ENCODE data around the gene CHFR.

DNA sequence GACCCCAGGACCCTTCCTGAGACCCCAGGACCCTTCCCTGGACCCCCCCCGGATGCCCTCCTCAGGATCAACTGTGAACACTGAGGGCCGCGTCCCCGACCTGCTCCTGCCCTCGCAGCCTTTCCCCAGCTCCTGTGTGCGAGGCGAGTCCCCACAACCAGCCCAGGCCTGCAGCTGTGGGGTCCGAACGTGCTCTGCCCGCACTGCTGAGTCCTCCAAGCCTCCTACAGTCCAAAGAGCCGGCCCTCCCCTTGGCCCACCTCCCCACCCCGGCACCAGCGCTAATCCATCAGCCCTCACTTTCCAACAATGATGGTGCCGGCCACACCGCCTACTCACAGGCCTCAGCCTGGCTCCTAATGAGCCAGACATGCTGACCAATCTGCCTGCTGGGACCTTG lies 99.5 kb downstream of the CHFR start:
- TF ChIP-seq, protein P1, sequence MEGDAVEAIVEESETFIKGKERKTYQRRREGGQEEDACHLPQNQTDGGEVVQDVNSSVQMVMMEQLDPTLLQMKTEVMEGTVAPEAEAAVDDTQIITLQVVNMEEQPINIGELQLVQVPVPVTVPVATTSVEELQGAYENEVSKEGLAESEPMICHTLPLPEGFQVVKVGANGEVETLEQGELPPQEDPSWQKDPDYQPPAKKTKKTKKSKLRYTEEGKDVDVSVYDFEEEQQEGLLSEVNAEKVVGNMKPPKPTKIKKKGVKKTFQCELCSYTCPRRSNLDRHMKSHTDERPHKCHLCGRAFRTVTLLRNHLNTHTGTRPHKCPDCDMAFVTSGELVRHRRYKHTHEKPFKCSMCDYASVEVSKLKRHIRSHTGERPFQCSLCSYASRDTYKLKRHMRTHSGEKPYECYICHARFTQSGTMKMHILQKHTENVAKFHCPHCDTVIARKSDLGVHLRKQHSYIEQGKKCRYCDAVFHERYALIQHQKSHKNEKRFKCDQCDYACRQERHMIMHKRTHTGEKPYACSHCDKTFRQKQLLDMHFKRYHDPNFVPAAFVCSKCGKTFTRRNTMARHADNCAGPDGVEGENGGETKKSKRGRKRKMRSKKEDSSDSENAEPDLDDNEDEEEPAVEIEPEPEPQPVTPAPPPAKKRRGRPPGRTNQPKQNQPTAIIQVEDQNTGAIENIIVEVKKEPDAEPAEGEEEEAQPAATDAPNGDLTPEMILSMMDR (IDR thresholded peaks at IDR 0.05; ENCODE audit: low read depth, low read length), result no peak
- no peak for TF ChIP-seq POLR2A (IDR thresholded peaks at IDR 0.05; ENCODE audit: extremely low read depth, insufficient read length)
- TF ChIP-seq, protein P2, sequence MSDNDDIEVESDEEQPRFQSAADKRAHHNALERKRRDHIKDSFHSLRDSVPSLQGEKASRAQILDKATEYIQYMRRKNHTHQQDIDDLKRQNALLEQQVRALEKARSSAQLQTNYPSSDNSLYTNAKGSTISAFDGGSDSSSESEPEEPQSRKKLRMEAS (IDR thresholded peaks at IDR 0.05; ENCODE audit: low read depth, low read length), result no peak
